Smooth muscle cell (in vitro differentiated cells): ENCODE results near the gene PRR3. TPM values are rescaled to one million over a fixed set of nuclear protein-coding genes. Genes with fewer than 3 reads are reported as not detected.

Experiments
- DNase-seq: peaks from one replicate; lab custom pipeline; 2025; ENCODE audit not compliant: unreplicated experiment; lab: John Stamatoyannopoulos, UW
- H2AFZ ChIP-seq: fragments of 200-600 bp; sonication (generic); 2 replicates; pipeline ENCODE4 v1.6.0; 2016; ENCODE audit warnings: antibody characterized with exemption, low read depth, mild to moderate bottlenecking
- H3F3A ChIP-seq: fragments of 200-600 bp; sonication (generic); 2 replicates; pipeline ENCODE4 v1.6.0; 2017; ENCODE audit warnings: antibody characterized with exemption, low read depth
- H3K27ac ChIP-seq: fragments of 200-600 bp; sonication (generic); 2 replicates; pipeline ENCODE4 v1.5.1; 2016; ENCODE audit warnings: low read depth, mild to moderate bottlenecking
- H3K27me3 ChIP-seq: fragments of 200-600 bp; sonication (generic); 2 replicates; pipeline ENCODE4 v1.6.1; 2016; ENCODE audit warnings: low read depth, mild to moderate bottlenecking
- H3K36me3 ChIP-seq: fragments of 200-600 bp; sonication (generic); 2 replicates; pipeline ENCODE4 v1.5.1; 2016; ENCODE audit warnings: low read depth
- H3K4me1 ChIP-seq: fragments of 200-600 bp; sonication (generic); 2 replicates; pipeline ENCODE4 v1.5.1; 2016; ENCODE audit warnings: low read depth
- H3K4me2 ChIP-seq: fragments of 200-600 bp; sonication (generic); 2 replicates; pipeline ENCODE4 v1.6.0; 2016; ENCODE audit warnings: mild to moderate bottlenecking
- H3K4me3 ChIP-seq: fragments of 200-600 bp; sonication (generic); 2 replicates; pipeline ENCODE4 v1.5.1; 2016; ENCODE audit warnings: mild to moderate bottlenecking
- H3K79me2 ChIP-seq: fragments of 200-600 bp; sonication (generic); 2 replicates; pipeline ENCODE4 v1.6.0; 2016; ENCODE audit warnings: low read depth, mild to moderate bottlenecking
- H3K9ac ChIP-seq: fragments of 200-600 bp; sonication (generic); 2 replicates; pipeline ENCODE4 v1.6.0; 2016; ENCODE audit warnings: low read depth
- H3K9me3 ChIP-seq: fragments of 200-600 bp; sonication (generic); replicated peaks from 2 replicates; pipeline ENCODE4 v1.5.1; 2016; ENCODE audit warnings: low read depth
- H4K20me1 ChIP-seq: fragments of 200-600 bp; sonication (generic); 2 replicates; pipeline ENCODE4 v1.6.0; 2016; ENCODE audit warnings: low read depth
- CTCF ChIP-seq: fragments of 200-600 bp; sonication (generic); IDR thresholded peaks from 2 replicates; pipeline ENCODE4 v1.5.1; 2017; ENCODE audit warnings: borderline replicate concordance, mild to moderate bottlenecking, antibody characterized with exemption; ENCODE audit not compliant: insufficient read depth, poor library complexity, severe bottlenecking
- WGBS: methylation state at CpG from one replicate; pipeline ENCODE4 v1.1.7; 2016; ENCODE audit warnings: low lambda C conversion rate; 5-methylcytosine and 5-hydroxymethylcytosine counted together
- polyA plus RNA-seq: library from polyadenylated mRNA; unstranded; fragments of >200 nt; fragmentation: Nextera tagmentation; extraction: Ambion mirVana; gene quantifications from 2 replicates; pipeline ENCODE4 v1.2.1, GENCODE V29; 2016
- total RNA-seq: library from RNA; depleted of rRNA; stranded (reverse); fragments of >200 nt; gene quantifications from 2 replicates; pipeline ENCODE4 v1.2.3, GENCODE V29; 2014

Gene PRR3
- total and polyA plus RNA-seq, 2 experiments from 2014 or later: 13.1 to 29.4 TPM

- H3F3A ChIP-seq: peaks cover 13% of the 10 kb centered on the region
- H3K4me3 ChIP-seq: no peak overlapping the region
- no peak overlapping the region for H3K4me2 ChIP-seq
- no peak overlapping the region for H2AFZ ChIP-seq
- H3K4me1 ChIP-seq: peaks cover 4% of the 10 kb centered on the region
- H3K9me3 ChIP-seq: no peaks in the 10 kb centered on the region
- no peak for TF ChIP-seq CTCF
- H3K79me2 ChIP-seq: no peaks in the 10 kb centered on the region
- no peaks in the 10 kb centered on the region for H3K27me3 ChIP-seq
- H3K36me3 ChIP-seq: no peaks in the 10 kb centered on the region
- WGBS: 95% methylated on average over 3 of the region's 3 CpGs
- DNase-seq: no peak
- H3K27ac ChIP-seq: no peak overlapping the region
- no peaks in the 10 kb centered on the region for H4K20me1 ChIP-seq
- no peak overlapping the region for H3K9ac ChIP-seq
Observed at GRCh38 chr6:30543821-30544220, 13.3 kb upstream of the PRR3 start.

GRCh38 chr6:30544666-30545272, 12.3 kb upstream of the PRR3 start:
- Histone ChIP-seq H3K79me2 (no peaks in the 10 kb centered on the region), H3K9ac (no peak overlapping the region), H3K4me2 (no peak overlapping the region), H3F3A (peaks cover 13% of the 10 kb centered on the region), H3K27ac (no peak overlapping the region), H3K36me3 (no peaks in the 10 kb centered on the region), H2AFZ (no peak overlapping the region), H3K4me1 (peaks cover 4% of the 10 kb centered on the region), H4K20me1 (no peaks in the 10 kb centered on the region), H3K4me3 (no peak overlapping the region), H3K27me3 (no peaks in the 10 kb centered on the region), H3K9me3 (no peaks in the 10 kb centered on the region)
- no peak for DNase-seq
- peak; percentile 73 for TF ChIP-seq CTCF
- 37% methylated on average over 6 of the region's 6 CpGs for WGBS

DNA sequence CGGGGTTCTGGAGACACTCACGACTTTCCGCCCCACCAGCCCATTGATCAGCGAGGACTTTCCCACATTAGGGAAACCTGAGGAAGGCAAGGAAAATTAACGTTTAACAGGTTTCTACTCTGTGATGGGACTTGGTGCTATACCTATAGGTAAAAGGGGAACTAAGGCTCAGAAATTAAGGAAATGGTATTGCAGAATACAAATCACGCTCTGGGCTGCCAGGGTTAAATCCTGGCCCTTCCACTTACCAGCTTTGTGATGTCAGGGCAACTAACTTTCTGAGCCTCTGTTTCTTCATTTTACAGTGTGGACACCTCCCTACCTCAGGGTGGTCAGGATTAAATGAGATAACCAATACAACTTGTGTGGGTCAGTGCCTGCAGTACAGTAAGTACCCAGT, 9.6 kb upstream of the PRR3 start:
- H2AFZ ChIP-seq: no peak overlapping the region
- DNase-seq: no peak
- no peaks in the 10 kb centered on the region for H3K79me2 ChIP-seq
- TF ChIP-seq CTCF: no peak
- H3K4me1 ChIP-seq: no peaks in the 10 kb centered on the region
- no peaks in the 10 kb centered on the region for H3K36me3 ChIP-seq
- no peak overlapping the region for H3K27ac ChIP-seq
- no peak overlapping the region for H3K4me3 ChIP-seq
- no peaks in the 10 kb centered on the region for H3K9me3 ChIP-seq
- H3K9ac ChIP-seq: no peak overlapping the region
- WGBS: 96% methylated on average over 6 of the region's 6 CpGs
- H3K4me2 ChIP-seq: no peak overlapping the region
- peaks cover 13% of the 10 kb centered on the region for H3F3A ChIP-seq
- no peaks in the 10 kb centered on the region for H3K27me3 ChIP-seq
- no peaks in the 10 kb centered on the region for H4K20me1 ChIP-seq

DNA sequence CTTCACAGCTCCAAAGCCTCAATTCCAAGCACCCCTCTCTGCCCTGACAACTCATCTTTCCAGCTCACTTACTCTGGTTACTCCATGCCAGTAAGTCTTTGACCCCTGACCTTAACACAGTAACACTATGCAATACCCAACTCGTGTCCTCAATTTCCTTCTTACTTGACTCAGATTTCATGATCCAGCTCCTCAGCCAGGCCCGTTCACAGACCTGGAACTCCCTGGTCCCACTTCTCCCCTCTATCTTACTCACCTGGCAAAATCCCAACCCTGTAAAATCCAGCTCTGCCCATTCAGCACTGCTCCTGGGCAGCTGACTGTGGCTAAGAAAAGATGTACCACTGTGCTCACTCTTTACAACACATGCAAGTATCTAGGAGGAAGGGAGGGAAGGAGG, 8.7 kb upstream of the PRR3 start:
- Histone ChIP-seq H3K4me2 (no peak overlapping the region), H3F3A (peaks cover 13% of the 10 kb centered on the region), H4K20me1 (no peaks in the 10 kb centered on the region), H3K36me3 (no peaks in the 10 kb centered on the region), H3K4me3 (no peak overlapping the region), H3K9me3 (no peaks in the 10 kb centered on the region), H3K27me3 (no peaks in the 10 kb centered on the region), H3K79me2 (peaks cover 3% of the 10 kb centered on the region), H3K4me1 (no peaks in the 10 kb centered on the region), H2AFZ (no peak overlapping the region), H3K27ac (no peak overlapping the region), H3K9ac (no peak overlapping the region)
- 98% methylated on average over 2 of the region's 2 CpGs for WGBS
- TF ChIP-seq CTCF: no peak
- DNase-seq: no peak
